A673 (cell line): ENCODE results near the gene MDM4. TPM values are rescaled to one million over a fixed set of nuclear protein-coding genes. Genes with fewer than 3 reads are reported as not detected.
A peak's percentile ranks its signal among the peaks of the same experiment; 100 is the strongest.

ENCODE experiments used
- BruUV-seq: library from RNA; stranded (reverse); fragments of 400-500 nt; replicated peaks from 2 replicates; lab custom pipeline; 2021; lab: Mats Ljungman, UMichigan
- CTCF ChIA-PET: fragments of 300-600 bp; sonication (Branson Sonifier 250); formaldehyde crosslinking; loops from one replicate; lab custom pipeline; 2022; ENCODE audit warnings: antibody characterized with exemption; lab: Charles Lee
- POLR2A ChIA-PET: fragments of 300-600 bp; sonication (Branson Sonifier 250); formaldehyde crosslinking; loops from one replicate; lab custom pipeline; 2022; ENCODE audit warnings: antibody characterized with exemption; ENCODE audit not compliant: low non-redundant PET; lab: Charles Lee
- DNase-seq: peaks from one replicate; pipeline ENCODE4 v3.0.0-alpha.2; 2015; ENCODE audit warnings: low spot score
- H3K27ac ChIP-seq: fragments of 200-600 bp; sonication (generic); 2 replicates; pipeline ENCODE4 v1.5.1; 2016; ENCODE audit warnings: mixed run types, low read depth, mild to moderate bottlenecking, mixed read lengths, antibody characterized with exemption, low read length; ENCODE audit not compliant: poor library complexity, severe bottlenecking
- H3K27me3 ChIP-seq: fragments of 200-600 bp; sonication (generic); replicated peaks from 2 replicates; pipeline ENCODE4 v1.6.1; 2017; ENCODE audit warnings: mixed run types, low read depth, mild to moderate bottlenecking, mixed read lengths, antibody characterized with exemption, low read length; ENCODE audit not compliant: insufficient read depth, poor library complexity
- H3K36me3 ChIP-seq: fragments of 200-600 bp; sonication (generic); 2 replicates; pipeline ENCODE4 v1.6.1; 2016; ENCODE audit warnings: mixed run types, mild to moderate bottlenecking, mixed read lengths, antibody characterized with exemption, low read length; ENCODE audit not compliant: insufficient read depth, poor library complexity, severe bottlenecking
- H3K4me1 ChIP-seq: fragments of 200-600 bp; sonication (generic); 2 replicates; pipeline ENCODE4 v1.6.1; 2017; ENCODE audit warnings: mixed run types, mild to moderate bottlenecking, mixed read lengths, antibody characterized with exemption, low read length; ENCODE audit not compliant: insufficient read depth, poor library complexity, severe bottlenecking
- H3K4me3 ChIP-seq: fragments of 200-600 bp; sonication (generic); 2 replicates; pipeline ENCODE4 v1.5.1; 2016; ENCODE audit warnings: low read depth, mixed run types, mild to moderate bottlenecking, mixed read lengths, low read length; ENCODE audit not compliant: poor library complexity, severe bottlenecking
- H3K9me3 ChIP-seq: fragments of 200-600 bp; sonication (generic); 2 replicates; pipeline ENCODE4 v1.6.1; 2016; ENCODE audit warnings: mixed run types, low read depth, mild to moderate bottlenecking, mixed read lengths, antibody characterized with exemption, low read length; ENCODE audit not compliant: poor library complexity, severe bottlenecking
- CTCF ChIP-seq: fragments of 300-800, 200-600 bp; sonication (generic); conservative IDR thresholded peaks from 2 replicates; pipeline ENCODE4 v1.5.1; 2017; ENCODE audit warnings: low read depth, mild to moderate bottlenecking, antibody characterized with exemption, low read length, moderate library complexity, mixed read lengths
- EZH2 ChIP-seq: fragments of 200-600 bp; sonication (generic); IDR thresholded peaks from 2 replicates; pipeline ENCODE4 v1.6.1; 2017; ENCODE audit warnings: borderline replicate concordance, low read depth, mild to moderate bottlenecking, mixed read lengths, antibody characterized with exemption, low read length; ENCODE audit not compliant: poor library complexity, severe bottlenecking
- intact Hi-C: fragments of 100-400 bp; cut with micrococcal nuclease; formaldehyde crosslinking; loops from one replicate; pipeline ENCODE4 v1.10.0; 2022; ENCODE audit not compliant: unreplicated experiment
- total RNA-seq: library from RNA; stranded (reverse); gene quantifications from 2 replicates; pipeline ENCODE4 v1.2.3, GENCODE V29; 2021

Gene MDM4
- total RNA-seq, 1 experiment from 2014 or later: 71.3 TPM

- peaks cover 21% of the 10 kb centered on the region for H3K4me1 ChIP-seq
- no peak for TF ChIP-seq CTCF
- TF ChIP-seq EZH2: no peak
- peak overlapping the region; percentile 94 for H3K4me3 ChIP-seq
- H3K36me3 ChIP-seq: no peaks in the 10 kb centered on the region
- peak overlapping the region; percentile 83 for H3K27ac ChIP-seq
- no peaks in the 10 kb centered on the region for H3K27me3 ChIP-seq
- DNase-seq: peak; percentile 44
- POLR2A ChIA-PET: no interaction called here
- no TSS peak for BruUV-seq
- intact Hi-C loops: loop anchor here (2.0 kb wide), 1 partner anchor 47 kb away; no protein-coding TSS in a partner anchor
- H3K9me3 ChIP-seq: no peaks in the 10 kb centered on the region
- CTCF ChIA-PET: interaction anchor here (0.9 to 3.1 kb wide), 5 partner anchors 10 to 95 kb away, joined by 3 to 24 read pairs (median 12); no protein-coding TSS in a partner anchor
Measured at GRCh38 chr1:204493984-204494280, 22.3 kb upstream of the MDM4 start.

GRCh38 chr1:204494281-204495077, 21.7 kb upstream of the MDM4 start, which contains the start of gene PIK3C2B:
TSS of gene PIK3C2B (minus strand) at chr1:204494805. CDS start at chr1:204469802, 25,003 bp downstream.
- peak within 1 kb of the TSS; percentile 83 for H3K27ac ChIP-seq
- intact Hi-C loops: loop anchor here (2.0 kb wide), 1 partner anchor 48 kb away; no protein-coding TSS in a partner anchor
- peaks cover 21% of the 10 kb centered on the region for H3K4me1 ChIP-seq
- TF ChIP-seq CTCF (no peak), EZH2 (no peak)
- H3K4me3 ChIP-seq: peak within 1 kb of the TSS; percentile 94
- no TSS peak for BruUV-seq
- ChIA-PET POLR2A (interaction anchor here (0.6 to 1.1 kb wide), 2 partner anchors 8 to 12 kb away, joined by 3 to 6 read pairs; no protein-coding TSS in a partner anchor), CTCF (interaction anchor here (0.9 to 3.1 kb wide), 5 partner anchors 9 to 96 kb away, joined by 3 to 24 read pairs (median 12); no protein-coding TSS in a partner anchor)
- DNase-seq: peak; percentile 85
- H3K9me3 ChIP-seq: no peaks in the 10 kb centered on the region
- H3K36me3 ChIP-seq: no peaks in the 10 kb centered on the region
- H3K27me3 ChIP-seq: no peaks in the 10 kb centered on the region

DNA sequence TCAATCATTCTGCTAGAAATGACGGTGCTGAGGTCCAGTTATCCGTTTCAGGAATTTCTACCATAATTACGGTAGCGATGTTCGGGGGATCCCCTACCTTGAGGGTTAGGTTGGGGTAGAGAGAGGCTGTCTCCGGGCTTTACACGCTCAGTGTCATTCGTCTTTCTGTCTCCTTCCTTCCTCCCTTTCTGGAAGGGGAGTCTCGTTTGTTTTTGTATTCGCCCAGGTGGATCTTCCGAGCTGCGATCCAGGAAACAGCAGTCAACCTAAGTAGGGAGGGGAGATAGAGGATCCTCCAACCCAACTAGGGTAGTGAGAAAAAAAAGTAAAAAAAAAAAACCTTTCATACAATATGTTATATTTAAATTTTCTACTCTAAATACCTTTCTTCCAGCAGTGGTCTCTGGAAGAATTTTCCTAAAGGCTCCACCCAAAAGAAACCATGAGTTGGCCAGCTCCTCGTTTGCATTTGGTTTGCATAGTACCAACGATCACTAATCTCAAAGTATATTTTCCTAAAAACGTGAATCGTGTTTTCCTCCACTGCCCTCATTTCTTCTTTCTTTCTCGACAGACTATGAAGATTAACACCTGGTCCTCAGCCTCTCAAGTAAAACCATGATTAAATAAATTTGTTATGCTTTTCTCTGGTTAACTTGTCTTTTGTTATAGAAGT, 21.0 kb upstream of the MDM4 start:
- BruUV-seq: no TSS peak
- ChIA-PET CTCF (interaction anchor here (0.9 to 3.1 kb wide), 4 partner anchors 39 to 97 kb away, joined by 3 to 24 read pairs (median 11); no protein-coding TSS in a partner anchor), POLR2A (interaction anchor here (0.6 to 1.1 kb wide), 3 partner anchors 9 to 278 kb away, joined by 3 to 6 read pairs (median 6); no protein-coding TSS in a partner anchor)
- TF ChIP-seq EZH2 (no peak), CTCF (no peak)
- Histone ChIP-seq H3K4me1 (peaks cover 21% of the 10 kb centered on the region), H3K27me3 (no peaks in the 10 kb centered on the region), H3K36me3 (no peaks in the 10 kb centered on the region), H3K4me3 (peak overlapping the region; percentile 94), H3K27ac (peak overlapping the region; percentile 83), H3K9me3 (no peaks in the 10 kb centered on the region)
- intact Hi-C loops: loop anchor here (2.0 kb wide), 1 partner anchor 48 kb away; no protein-coding TSS in a partner anchor
- DNase-seq: no peak
